Fibroblast of the aortic adventitia (primary cell): ENCODE data around the gene EVPL. TPM values are rescaled to one million over a fixed set of nuclear protein-coding genes. Genes with fewer than 3 reads are reported as not detected.

Experiments
- DNase-seq: peaks from one replicate; pipeline ENCODE4 v3.0.0-alpha.2; 2010; ENCODE audit warnings: low read depth
- H3K4me3 ChIP-seq: 2 replicates; pipeline ENCODE4 v1.5.1; 2011; ENCODE audit warnings: low read depth, mild to moderate bottlenecking, control low read depth, low read length, moderate library complexity
- CTCF ChIP-seq: IDR thresholded peaks from 2 replicates; pipeline ENCODE4 v1.5.1; 2011; ENCODE audit warnings: mild to moderate bottlenecking, low read length, control low read depth, inconsistent platforms; ENCODE audit not compliant: insufficient read depth
- total RNA-seq: library from RNA; depleted of rRNA; stranded (reverse); fragments of >200 nt; gene quantifications from 2 replicates; pipeline ENCODE4 v1.2.3, GENCODE V29; 2012; ENCODE audit warnings: low replicate concordance

EVPL gene
- total RNA-seq, 1 donor: not detected

GRCh38 chr17:76017481-76018339 is 9.4 kb downstream of the EVPL start:
- TF ChIP-seq CTCF: no peak
- DNase-seq: no peak
- no peak overlapping the region for H3K4me3 ChIP-seq

GRCh38 chr17:76014925-76015261 is 12.2 kb downstream of the EVPL start:
- DNase-seq: no peak
- TF ChIP-seq CTCF: no peak
- H3K4me3 ChIP-seq: no peak overlapping the region

- DNase-seq: peak; percentile 65
- H3K4me3 ChIP-seq: no peak overlapping the region
- peak; percentile 96 for TF ChIP-seq CTCF
Observed at GRCh38 chr17:76014100-76014924, 12.8 kb downstream of the EVPL start.

- TF ChIP-seq CTCF: no peak
- DNase-seq: no peak
- H3K4me3 ChIP-seq: no peak overlapping the region
Observed at GRCh38 chr17:76013377-76013932, 13.7 kb downstream of the EVPL start.

- no peak overlapping the region for H3K4me3 ChIP-seq
- no peak for DNase-seq
- TF ChIP-seq CTCF: no peak
Observed at GRCh38 chr17:76011951-76012350, 15.2 kb downstream of the EVPL start.

- TF ChIP-seq CTCF: no peak
- H3K4me3 ChIP-seq: no peak overlapping the region
- DNase-seq: no peak
Observed at GRCh38 chr17:76009969-76010661, 17.0 kb downstream of the EVPL start.
